Stimulated activated CD4-positive, alpha-beta T cell treated with anti-CD3 and anti-CD28 coated beads, Interleukin-15, amount 100 ng/mL, for 1 hour (primary cell): Measurements from ENCODE around the gene SLC25A30.
A peak's percentile ranks its signal among the peaks of the same experiment; 100 is the strongest.

ENCODE experiments used
- DNase-seq, 2 donors: peaks; one replicate each; pipeline ENCODE4 v3.0.0-alpha.2; 2020; ENCODE audit warnings: low read depth in 1 of 2, low spot score in 1 of 2

The SLC25A30 gene, protein sequence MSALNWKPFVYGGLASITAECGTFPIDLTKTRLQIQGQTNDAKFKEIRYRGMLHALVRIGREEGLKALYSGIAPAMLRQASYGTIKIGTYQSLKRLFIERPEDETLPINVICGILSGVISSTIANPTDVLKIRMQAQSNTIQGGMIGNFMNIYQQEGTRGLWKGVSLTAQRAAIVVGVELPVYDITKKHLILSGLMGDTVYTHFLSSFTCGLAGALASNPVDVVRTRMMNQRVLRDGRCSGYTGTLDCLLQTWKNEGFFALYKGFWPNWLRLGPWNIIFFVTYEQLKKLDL

DNA sequence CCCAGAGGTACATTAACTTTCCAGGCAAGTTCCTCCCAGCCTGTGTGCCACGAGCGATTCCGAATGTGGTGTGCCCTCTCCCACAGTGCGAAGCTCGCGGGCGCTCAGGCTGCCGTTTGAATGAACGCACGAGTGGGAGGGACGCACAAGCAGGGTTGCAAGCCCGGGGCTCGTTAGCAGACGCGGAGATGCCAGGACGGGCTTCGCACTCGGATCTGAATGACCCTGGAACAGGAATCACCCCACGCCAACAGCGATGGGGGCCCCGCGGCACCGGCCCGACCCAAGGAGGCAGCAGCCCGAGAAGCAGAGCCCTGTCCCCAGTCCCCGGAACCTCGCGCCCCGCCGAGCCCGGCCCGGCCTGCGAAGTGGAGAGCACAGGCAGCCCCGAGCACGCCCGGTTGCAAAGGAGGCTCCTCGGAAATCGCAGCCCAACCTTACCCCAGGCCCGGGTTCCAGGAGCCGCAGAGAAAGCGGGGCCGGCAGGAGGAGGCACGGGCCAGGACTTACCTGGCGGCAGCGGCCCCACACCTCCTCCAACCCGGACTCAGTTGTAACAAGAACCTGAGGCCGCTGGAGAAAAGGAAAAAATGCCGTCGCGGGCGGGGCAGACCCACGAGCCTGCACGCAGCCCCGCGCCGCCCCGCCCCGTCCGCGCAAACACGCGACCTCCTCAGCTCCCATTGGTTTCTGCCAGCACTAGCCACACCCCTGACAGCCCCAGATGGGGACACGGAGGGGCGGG is at the start of gene SLC25A30:
SLC25A30 (minus strand) TSS at position 584 of the 745 bp plus-strand sequence. CDS start 6,948 bp downstream, outside the sequence.
- DNase-seq, result peak; percentile 79 to 85

DNA sequence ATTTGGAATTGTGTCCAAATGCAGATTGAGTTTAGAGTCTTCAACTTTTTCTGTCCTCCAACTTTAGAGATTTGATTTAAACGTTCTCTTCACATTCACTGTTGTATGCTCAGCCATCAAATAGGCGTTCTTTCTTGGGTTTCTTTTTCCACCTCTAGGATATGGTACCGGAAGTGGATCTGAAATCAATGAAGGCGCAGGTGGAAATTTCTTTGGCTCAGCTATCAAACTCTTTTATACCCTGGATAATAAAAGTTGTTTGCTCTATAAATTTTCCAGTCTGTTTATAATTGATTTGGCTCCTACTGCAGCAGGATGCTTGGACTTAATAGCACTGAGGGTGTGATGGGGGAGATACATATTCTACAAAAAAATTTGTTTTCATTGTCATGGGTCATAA is 48.2 kb upstream of the SLC25A30 start:
- DNase-seq, result no peak

DNA sequence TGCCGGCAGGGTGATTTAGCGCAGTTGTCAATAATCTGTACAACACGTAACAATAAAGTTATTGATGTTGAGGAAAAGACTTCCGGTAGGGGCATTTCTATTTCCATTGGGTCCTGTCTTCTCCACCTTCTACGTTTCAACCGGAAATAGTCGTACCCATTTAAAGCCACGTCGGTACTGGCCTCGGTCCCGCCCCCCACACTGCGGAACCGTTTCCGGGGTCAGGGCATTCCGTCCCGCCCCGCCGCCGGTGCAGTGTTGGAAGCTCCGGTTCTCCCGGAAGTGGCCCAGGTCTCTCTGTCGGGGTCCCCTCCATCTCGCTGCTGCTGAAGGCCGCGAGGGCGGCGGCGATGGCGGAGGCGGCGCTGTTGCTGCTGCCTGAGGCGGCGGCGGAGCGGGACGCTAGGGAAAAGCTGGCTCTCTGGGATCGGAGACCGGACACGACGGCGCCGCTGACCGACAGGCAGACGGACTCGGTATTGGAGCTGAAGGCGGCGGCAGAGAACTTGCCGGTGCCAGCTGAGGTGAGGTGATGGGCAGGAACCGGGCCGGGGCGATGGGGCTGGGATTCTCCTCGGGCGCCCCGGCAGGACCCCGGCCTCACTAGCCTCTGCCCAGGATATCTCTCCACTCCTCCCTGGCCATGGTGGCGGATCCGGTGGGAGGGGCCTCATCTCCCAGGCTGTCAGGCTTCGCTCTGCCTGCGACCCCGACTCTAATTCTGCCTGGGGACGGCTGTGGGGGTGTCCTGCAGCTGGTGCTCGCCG is 46.7 kb upstream of the SLC25A30 start, which contains the start of gene COG3:
COG3 (plus strand) TSS at position 253 of the 767 bp plus-strand sequence; CDS start at position 351, 98 bp downstream.
- peak; percentile 90 to 91 for DNase-seq

DNA sequence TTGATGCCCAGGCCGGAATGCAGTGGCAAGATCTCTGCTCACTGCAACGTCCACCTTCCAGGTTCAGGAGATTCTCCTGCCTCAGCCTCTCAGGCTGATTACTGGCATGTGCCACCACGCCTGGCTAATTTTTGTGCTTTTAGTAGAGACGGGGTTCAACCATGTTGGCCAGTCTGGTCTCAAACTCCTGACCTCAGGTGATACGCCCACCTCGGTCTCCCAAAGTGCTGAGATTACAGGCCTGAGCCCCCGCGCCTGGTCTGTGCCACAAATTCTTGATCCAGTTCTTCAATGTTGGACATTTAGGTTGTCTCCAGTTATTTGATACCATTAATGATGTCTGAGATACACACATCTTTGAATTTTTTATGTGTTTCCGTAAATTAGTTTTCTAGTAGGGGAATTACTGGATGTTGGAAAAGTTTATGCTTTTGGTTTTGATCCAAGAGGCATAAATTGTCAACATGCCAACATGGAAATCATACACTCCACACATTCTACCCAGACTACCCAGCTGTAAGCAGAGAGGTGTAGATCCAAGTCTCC is 46.0 kb upstream of the SLC25A30 start:
- DNase-seq, result no peak

DNA sequence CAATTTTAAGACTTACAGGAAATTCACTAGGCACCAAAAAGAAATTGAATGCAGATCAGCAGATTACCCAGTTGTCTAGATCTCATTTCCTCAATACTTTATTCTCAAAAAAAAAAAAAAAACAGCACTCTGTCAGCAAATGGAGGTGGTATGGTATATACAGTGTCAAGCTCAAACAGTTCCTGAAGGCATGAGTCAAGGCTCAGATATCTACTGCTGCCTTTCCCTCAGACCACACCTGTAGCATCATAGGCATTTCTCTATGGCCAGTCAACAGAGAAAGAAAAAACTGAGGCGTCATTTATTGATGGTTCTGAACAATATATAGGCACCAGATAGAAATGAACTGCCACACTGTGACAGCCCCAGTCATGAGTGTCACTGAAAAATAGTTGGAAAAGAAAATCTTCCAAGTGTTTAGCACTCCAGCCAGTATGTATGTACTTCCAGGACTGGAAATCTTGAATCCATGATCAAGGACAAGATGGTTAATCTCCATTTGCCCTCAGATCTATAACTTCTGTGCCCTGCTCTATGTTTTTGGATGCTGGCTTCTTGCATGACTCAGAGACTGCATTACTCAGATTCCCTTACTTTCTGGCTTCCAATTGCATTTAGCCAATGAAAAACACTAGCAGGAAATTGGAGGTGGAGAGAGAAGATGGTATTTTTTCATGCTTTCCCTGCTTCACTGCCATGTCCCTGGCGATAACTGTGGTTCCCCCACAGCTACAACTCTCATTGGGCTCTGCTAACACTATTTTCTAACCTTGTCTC is 38.2 kb upstream of the SLC25A30 start:
- no peak for DNase-seq

DNA sequence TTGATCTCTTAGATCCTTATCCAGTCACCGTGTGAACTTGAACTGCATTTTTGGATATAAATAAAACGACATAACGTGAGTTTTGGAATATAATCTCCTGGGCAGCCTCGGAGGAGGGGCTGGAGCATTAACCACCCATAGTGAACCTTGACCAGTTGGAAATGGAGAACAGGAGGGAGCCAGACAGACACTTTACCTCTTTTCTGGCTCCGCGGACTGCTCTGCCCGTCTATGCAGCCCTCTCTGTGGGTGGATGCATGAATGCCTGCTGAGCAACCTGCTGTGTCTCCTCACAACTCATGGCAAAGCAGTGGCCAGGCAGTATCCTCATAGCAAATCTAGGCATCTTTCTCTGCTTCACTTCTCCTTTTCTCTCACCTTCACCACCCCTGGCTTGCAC is 36.0 kb upstream of the SLC25A30 start:
- no peak for DNase-seq

DNA sequence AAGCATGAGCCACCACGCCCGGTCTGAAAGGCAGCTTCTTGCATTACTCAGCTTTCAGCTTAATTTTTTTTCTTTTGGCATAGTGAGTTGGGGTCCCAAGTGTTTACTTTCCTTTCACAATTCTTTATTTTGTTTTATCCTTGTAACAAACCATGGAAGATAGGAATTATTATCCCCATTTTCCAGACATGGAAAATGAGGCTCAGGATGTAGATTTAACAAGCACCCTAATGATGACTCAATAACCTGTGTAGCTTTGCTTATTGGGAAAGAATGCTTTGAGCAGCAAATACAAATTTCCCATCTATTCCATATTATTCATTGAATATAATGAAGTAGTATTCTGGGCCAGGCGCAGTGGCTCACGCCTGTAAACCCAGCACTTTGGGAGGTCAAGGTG is 33.1 kb upstream of the SLC25A30 start:
- no peak for DNase-seq

DNA sequence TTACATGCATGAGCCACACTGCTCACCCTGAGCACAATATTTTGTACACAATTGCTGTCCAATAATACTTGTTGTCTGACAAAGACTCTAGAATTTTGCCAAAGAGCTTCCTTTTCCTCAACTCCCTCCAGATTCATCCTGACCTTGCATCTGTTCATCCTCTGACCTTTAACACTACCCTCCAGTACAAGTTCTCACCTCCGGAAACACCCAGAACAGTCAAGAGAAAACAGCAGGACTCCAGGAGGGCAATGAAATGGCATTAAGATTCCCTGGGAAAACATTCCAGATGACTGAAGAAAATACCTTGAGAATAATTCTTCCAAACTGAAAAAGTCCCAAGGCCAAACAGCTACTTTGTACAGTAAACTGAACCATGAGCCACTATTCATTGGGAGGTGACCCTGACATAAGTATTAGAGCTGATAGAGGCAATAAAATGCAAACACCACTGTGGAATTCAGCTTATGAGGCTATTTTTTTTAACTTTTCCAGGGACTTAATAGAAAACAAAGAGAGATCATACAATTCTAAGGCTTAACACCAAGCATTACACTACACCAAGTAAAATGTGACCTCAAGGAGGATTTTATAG is 30.9 kb upstream of the SLC25A30 start:
- no peak for DNase-seq

DNA sequence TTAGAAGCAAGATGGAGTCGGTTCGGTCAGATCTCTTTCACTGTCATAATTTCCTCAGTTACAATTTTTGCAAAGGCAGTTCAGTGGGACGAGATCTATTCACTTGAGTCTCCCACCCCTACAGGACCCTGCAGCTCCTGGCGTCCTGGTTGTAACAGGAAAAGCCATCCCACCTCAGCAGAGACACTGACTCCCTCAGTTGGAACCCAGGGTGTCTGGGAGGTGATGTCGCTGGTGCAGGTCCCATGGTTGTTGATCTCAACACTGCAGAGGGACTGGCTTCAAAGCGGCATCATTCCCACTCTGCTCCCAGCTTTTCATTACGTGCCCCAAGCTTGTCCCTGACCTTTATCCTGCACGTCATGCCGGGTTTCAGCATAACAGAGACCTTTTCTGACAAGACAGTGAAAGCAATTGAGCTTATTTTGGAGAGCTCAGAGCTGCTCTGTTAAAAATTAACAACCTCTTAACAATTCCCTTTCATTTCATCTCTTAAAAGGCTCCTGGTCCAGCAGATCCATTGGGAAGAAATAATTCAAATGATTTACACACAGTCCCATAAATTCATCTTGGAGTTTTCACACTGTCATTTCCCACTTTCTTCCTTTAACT is 29.0 kb upstream of the SLC25A30 start:
- DNase-seq, result no peak

DNA sequence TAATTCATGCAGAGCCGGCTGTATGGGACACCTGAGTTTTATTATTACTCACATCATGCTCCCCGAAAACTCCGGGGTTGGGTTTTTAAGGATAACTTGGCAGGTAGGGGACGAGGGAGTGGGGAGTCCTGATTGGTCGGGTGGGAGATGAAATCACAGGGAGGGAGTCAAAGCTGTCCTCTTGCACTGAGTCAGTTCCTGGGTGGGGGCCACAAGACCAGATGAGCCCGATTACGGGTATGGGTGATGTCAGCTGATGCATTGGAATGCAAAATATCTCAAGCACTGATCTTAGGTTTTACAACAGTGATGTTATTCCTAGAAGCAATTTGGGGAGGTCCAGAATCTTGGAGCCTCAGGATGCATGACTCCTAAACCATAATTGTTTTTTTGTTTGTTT is 28.0 kb upstream of the SLC25A30 start:
- no peak for DNase-seq

DNA sequence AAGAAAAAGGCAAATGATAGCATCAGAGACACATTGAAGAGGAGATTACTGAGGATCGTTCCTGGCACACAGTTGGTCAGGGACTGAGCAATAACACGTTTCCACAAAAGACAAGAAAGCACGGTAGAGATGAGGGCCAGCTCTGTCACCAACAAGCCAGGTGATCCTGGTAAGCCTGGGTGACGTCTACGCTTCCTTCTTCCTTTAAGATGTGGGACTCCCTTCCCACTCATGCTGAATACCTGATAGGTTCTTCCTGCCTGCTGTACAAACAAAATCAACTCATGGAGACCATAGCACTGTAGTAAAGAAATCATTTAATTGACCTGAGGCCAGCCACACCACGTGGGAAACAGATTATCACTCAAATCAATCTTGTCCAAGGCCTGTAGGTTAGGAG is 26.9 kb upstream of the SLC25A30 start:
- no peak for DNase-seq

DNA sequence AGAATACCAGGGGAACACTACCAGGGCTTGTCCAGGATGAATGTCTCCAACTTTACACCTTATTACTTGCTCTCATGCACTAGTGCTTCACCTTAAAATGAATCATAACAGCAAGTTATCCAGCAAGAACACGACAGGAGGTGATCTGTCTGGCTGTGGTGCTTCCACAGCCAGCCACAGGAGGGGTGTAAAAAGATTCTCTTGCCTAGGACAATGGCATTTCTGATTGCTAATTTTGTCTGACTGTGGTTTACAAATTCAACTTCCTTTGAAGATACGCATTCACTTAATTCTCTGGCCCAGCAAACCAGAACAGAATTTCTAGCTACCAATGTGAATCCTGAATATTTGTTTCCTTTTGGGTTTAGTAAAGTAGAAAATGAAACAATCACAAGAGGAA is 23.5 kb upstream of the SLC25A30 start:
- DNase-seq, result no peak

DNA sequence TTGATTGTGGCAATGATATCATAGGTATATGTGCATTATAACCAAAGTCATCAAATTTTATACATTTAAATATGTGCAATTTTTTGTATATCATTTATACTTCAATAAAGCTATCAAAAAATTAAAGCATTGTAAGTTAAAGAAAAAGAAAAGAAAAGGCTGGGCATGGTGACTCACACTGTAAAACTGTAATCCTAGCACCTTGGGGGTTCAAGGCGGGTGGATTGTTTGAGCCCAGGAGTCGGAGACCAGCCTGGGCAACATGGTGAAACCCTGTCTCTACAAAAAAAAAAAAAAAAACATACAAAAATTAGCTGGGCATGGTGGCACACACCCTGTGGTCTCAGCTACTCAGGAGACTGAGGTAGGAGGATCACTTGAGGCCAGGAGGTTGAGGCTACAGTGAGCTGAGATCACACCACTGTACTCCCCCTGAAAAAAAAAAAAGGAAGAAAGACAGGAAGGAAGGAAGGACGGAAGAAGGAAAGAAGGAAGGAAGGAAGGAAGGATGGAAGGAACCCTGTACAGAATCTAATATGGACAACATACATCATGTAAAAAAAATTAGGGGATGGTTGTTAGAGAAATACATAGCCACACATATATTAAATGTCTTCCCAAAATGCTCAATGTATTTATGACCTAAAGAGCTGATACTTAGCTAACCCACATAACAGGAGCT is 21.7 kb upstream of the SLC25A30 start:
- no peak for DNase-seq

DNA sequence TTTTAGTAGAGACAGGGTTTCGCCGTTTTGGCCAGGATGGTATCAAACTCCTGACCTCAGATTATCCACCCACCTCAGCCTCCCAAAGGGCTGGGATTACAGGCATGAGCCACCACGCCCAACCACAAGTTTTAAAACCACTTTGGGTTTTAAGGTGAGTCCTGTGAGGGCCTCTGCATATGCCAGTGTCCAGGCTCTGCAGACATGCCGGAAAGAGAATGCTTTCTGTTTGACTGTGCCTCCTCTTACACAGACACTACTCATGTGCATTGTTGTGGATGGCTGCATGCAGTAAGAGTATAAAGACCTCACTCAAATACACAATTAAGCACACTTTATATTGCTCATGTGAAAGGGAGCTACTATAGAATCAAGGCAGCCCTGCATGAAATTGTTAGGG is 20.8 kb upstream of the SLC25A30 start:
- DNase-seq, result no peak

DNA sequence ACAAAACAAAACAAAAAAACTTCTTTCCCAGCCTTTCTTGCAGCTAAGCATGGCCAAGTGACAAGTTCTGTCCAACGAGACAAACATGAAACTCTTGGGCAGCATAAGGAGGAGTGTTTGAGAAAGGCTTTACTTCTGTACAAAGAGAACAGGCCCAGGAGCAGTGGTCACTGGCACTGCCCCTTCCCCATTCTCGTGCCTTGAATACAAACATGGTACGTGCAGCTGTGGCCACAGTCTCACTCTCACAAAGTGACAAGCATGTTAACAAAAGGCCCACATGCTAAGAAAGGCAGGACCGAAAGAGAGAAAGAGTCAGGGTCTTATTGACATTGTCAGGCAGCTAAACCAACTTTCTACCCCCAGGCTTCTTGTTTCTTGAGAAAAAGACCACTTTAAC is 19.8 kb upstream of the SLC25A30 start:
- no peak for DNase-seq

DNA sequence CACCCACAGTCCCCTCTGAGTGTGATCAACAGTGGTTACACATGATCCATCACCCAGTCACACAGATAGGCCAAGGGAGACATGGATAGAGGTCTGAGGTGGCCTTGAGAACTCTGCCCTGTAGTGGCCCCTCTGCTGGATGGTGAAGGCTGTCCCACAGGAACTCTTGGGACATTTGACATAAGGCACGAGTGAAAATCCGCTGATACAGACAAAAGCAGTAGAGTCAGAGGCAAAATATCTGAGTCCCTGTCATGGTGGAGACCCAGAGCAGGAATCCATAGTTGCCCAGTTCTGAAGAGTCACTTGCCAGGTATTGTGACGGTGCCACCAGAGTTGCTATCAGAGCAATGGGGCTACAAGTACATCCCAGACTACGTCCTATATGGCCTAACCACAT is 18.8 kb upstream of the SLC25A30 start:
- DNase-seq, result no peak

DNA sequence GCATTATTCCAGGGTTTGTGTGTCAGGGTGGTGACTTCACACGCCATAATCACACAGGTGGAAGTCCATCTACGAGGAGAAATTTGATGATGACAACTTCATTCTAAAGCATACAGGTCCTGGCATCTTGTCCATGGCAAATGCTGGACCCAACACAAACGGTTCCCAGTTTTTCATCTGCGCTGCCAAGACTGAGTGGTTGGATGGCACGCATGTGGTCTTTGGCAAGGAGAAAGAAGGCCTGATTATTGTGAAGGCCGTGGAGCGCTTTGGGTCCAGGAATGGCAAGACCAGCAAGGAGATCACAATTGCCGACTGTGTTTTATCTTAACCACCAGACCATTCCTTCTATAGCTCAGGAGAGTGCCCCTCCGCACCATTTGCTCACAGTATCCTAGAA is 18.2 kb upstream of the SLC25A30 start:
- no peak for DNase-seq

DNA sequence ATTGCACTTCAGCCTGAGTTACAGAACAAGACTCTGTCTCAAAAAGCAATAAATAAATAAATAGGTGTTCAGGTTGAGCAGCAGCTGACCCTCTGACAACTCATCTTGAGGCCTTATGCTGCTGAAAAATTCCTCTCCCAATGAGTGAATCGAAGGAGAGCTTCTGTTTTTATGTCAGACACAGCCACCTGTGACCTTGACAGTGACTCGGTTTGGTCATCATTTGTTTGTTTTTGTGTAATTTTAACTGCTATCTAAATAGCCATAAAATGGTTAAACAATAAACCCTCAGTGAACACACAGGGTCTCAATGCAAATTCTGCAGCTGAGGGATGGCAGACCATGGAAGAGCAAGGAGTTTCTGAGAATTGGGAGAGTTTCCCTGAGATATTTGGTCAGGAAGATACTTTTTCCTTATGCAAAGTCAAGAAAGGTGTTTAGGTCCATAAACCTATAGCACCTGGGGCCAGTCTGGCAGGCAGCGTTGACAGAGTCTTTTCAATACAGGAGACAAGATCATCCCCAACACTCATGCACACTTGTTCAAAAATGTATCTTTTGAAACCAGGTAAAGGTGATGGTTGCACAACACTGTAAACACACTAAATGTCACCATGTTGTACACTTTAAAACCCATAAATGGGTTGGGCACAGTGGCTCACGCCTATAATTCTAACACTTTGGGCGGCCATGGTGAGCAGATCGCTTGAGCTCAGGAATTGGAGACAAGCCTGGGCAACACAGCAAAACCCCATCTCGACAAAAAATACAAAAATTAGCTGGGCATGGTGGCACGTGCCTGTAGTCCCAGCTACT is 16.6 kb upstream of the SLC25A30 start:
- DNase-seq, result no peak

DNA sequence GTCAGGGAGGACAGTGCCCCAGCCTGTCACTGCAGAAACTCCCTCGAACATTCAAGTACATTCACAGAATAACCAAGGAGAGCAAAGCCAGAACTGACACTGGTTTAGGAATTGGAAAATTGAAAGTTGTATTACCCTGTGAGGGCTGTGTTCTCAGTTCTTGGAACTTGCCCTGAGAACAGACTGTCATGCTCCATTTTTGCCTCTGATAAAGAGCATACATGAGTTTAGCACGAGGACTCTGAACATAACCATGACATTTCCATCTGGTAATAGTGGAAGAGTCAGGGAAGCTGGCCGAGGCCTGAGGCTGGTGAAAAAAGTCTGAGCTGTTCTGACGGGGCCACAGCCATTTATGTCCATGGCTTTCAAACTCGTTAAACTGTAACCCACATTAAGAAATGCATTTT is 15.2 kb upstream of the SLC25A30 start:
- no peak for DNase-seq
